SKM-1 (cell line): ENCODE data around the gene NBPF9.
"Not testable (repeated sequence)": the region's sequence is repeated elsewhere in the genome, so short reads cannot be mapped to it uniquely, and the experiment has no call there.

ENCODE experiments used
- DNase-seq: peaks from one replicate; lab custom pipeline; 2025; ENCODE audit not compliant: unreplicated experiment; lab: John Stamatoyannopoulos, UW

The NBPF9 gene

GRCh38 chr1:149016626-149017025, 86.7 kb downstream of the NBPF9 start:
- DNase-seq, result not testable (repeated sequence)

GRCh38 chr1:149015522-149015921, 87.8 kb downstream of the NBPF9 start:
- DNase-seq, result not testable (repeated sequence)

GRCh38 chr1:149013513-149013912, 89.8 kb downstream of the NBPF9 start:
- DNase-seq, result not testable (repeated sequence)

GRCh38 chr1:149012599-149012998, 90.8 kb downstream of the NBPF9 start:
- DNase-seq, result not testable (repeated sequence)

- not testable (repeated sequence) for DNase-seq
Measured at GRCh38 chr1:149009761-149010160, 93.6 kb downstream of the NBPF9 start.

GRCh38 chr1:149008769-149009168, 94.6 kb downstream of the NBPF9 start:
- not testable (repeated sequence) for DNase-seq

- not testable (repeated sequence) for DNase-seq
Measured at GRCh38 chr1:149008326-149008725, 95.0 kb downstream of the NBPF9 start.
